ENCODE results near the gene AGBL5.

GRCh38 chr2:27069961-27070618 lies 18.6 kb downstream of the AGBL5 start:
- TF ChIP-seq GATA2 (IDR thresholded peaks at IDR 0.05; ENCODE audit: low read depth, low read length) = no peak
- TF ChIP-seq GATA3 (IDR thresholded peaks at IDR 0.05; ENCODE audit: low read depth, low read length) = no peak
